Liver (tissue), 9 donors: ENCODE data around the gene P2RY1. TPM values are rescaled to one million over a fixed set of nuclear protein-coding genes. Genes with fewer than 3 reads are reported as not detected.

Source experiments
- DNase-seq: peaks from one replicate; pipeline ENCODE4 v3.0.0-alpha.2; 2017; ENCODE audit warnings: low spot score
- H3K27ac ChIP-seq, 2 donors: one replicate each; pipeline ENCODE4 v1.7.0; 2013; ENCODE audit warnings: inconsistent platforms in 2 of 2, low read length in 2 of 2, control low read depth in 1 of 2, low read depth in 1 of 2, mild to moderate bottlenecking in 1 of 2
- H3K27me3 ChIP-seq, 4 donors: one replicate each; pipeline versions ENCODE4 v1.6.1 to v1.7.0; 2013; ENCODE audit warnings: low read length in 3 of 4, inconsistent platforms in 1 of 4, mild to moderate bottlenecking in 1 of 4, moderate library complexity in 1 of 4; ENCODE audit not compliant: control insufficient read depth in 4 of 4, insufficient read depth in 4 of 4
- H3K36me3 ChIP-seq, 4 donors: one replicate each; pipeline versions ENCODE4 v1.6.1 to v1.7.0; 2013; ENCODE audit warnings: low read length in 3 of 4, mild to moderate bottlenecking in 3 of 4, low read depth in 1 of 4, moderate library complexity in 1 of 4; ENCODE audit not compliant: control insufficient read depth in 4 of 4, insufficient read depth in 3 of 4
- H3K4me1 ChIP-seq, 4 donors: one replicate each; pipeline versions ENCODE4 v1.6.1 to v1.7.0; 2013; ENCODE audit warnings: low read length in 3 of 4, mild to moderate bottlenecking in 3 of 4, moderate library complexity in 1 of 4; ENCODE audit not compliant: control insufficient read depth in 4 of 4, insufficient read depth in 4 of 4
- H3K4me3 ChIP-seq, 3 donors: one replicate each; pipeline versions ENCODE4 v1.6.1 to v1.7.0; 2013; ENCODE audit warnings: low read length in 3 of 3, control low read depth in 1 of 3, low read depth in 1 of 3, mild to moderate bottlenecking in 1 of 3
- H3K9ac ChIP-seq, 2 donors: one replicate each; pipeline ENCODE4 v1.7.0; 2013; ENCODE audit warnings: low read length in 2 of 2, mild to moderate bottlenecking in 2 of 2, moderate library complexity in 2 of 2, control low read depth in 1 of 2, low read depth in 1 of 2
- H3K9me3 ChIP-seq, 4 donors: one replicate each; pipeline versions ENCODE4 v1.6.1 to v1.7.0; 2013; ENCODE audit warnings: low read length in 3 of 4; ENCODE audit not compliant: control insufficient read depth in 4 of 4
- ATF3 ChIP-seq: IDR thresholded peaks from 2 replicates; pipeline ENCODE4 v1.6.1; 2016; ENCODE audit warnings: antibody characterized with exemption
- EGR1 ChIP-seq, 2 donors: IDR thresholded peaks; 2 replicates each; pipeline ENCODE4 v1.6.1; 2016 to 2018; ENCODE audit warnings: antibody characterized with exemption in 2 of 2, low read depth in 2 of 2
- FOXA1 ChIP-seq: IDR thresholded peaks from 2 replicates; pipeline ENCODE4 v1.6.1; 2016; ENCODE audit warnings: antibody characterized with exemption
- FOXA2 ChIP-seq: IDR thresholded peaks from 2 replicates; pipeline ENCODE4 v1.6.1; 2016; ENCODE audit warnings: antibody characterized with exemption
- HNF4A ChIP-seq, 2 donors: conservative IDR thresholded peaks; 2 replicates each; pipeline ENCODE4 v1.6.1; 2016; ENCODE audit warnings: antibody characterized with exemption in 2 of 2, mild to moderate bottlenecking in 2 of 2
- HNF4G ChIP-seq: IDR thresholded peaks from 2 replicates; pipeline ENCODE4 v1.6.1; 2016; ENCODE audit warnings: antibody characterized with exemption
- JUND ChIP-seq, 2 donors: IDR thresholded peaks; 2 replicates each; pipeline ENCODE4 v1.6.1; 2016; ENCODE audit warnings: antibody characterized with exemption in 2 of 2
- MAX ChIP-seq: IDR thresholded peaks from 2 replicates; pipeline ENCODE4 v1.6.1; 2016; ENCODE audit warnings: antibody characterized with exemption
- NR2F2 ChIP-seq: IDR thresholded peaks from 2 replicates; pipeline ENCODE4 v1.6.1; 2016; ENCODE audit warnings: antibody characterized with exemption
- RXRA ChIP-seq, 2 donors: IDR thresholded peaks; 2 replicates each; pipeline ENCODE4 v1.6.1; 2017 to 2018; ENCODE audit warnings: antibody characterized with exemption in 2 of 2, mild to moderate bottlenecking in 1 of 2
- SP1 ChIP-seq: IDR thresholded peaks from 2 replicates; pipeline ENCODE4 v1.6.1; 2018; ENCODE audit warnings: antibody characterized with exemption, mild to moderate bottlenecking
- TAF1 ChIP-seq: conservative IDR thresholded peaks from 2 replicates; pipeline ENCODE4 v1.6.1; 2016; ENCODE audit warnings: antibody characterized with exemption, mild to moderate bottlenecking
- YY1 ChIP-seq: IDR thresholded peaks from 2 replicates; pipeline ENCODE4 v1.6.1; 2016; ENCODE audit warnings: antibody characterized with exemption, mild to moderate bottlenecking
- ZBTB33 ChIP-seq: IDR thresholded peaks from 2 replicates; pipeline ENCODE4 v1.6.1; 2016; ENCODE audit warnings: antibody characterized with exemption
- WGBS: extraction: QIAGEN DNeasy Blood & Tissue Kit; methylation state at CpG from one replicate; pipeline ENCODE4 v1.1.7; 2013; 5-methylcytosine and 5-hydroxymethylcytosine counted together
- polyA plus RNA-seq, 2 donors: library from polyadenylated mRNA; stranded (reverse) in 1 of 2; unstranded in 1 of 2; fragments of 200-250 nt in 1 of 2; fragments of >200 nt in 1 of 2; fragmentation: Nextera tagmentation in 1 of 2; extraction: Ambion mirVana in 1 of 2; gene quantifications; one replicate each; pipeline versions ENCODE4 v1.2.1 to v1.2.3, GENCODE V29; 2013 to 2015
- total RNA-seq, 2 donors: library from RNA; depleted of rRNA; stranded (reverse); fragments of >200 nt; gene quantifications; one replicate each; pipeline ENCODE4 v1.2.3, GENCODE V29; 2014
- donor health status: healthy.
- donor health status: healthy.
- donor health status: healthy.
- donor health status: healthy.
- donor health status: healthy.

Gene P2RY1
- total and polyA plus RNA-seq, 4 donors = 0.54 to 7.5 (median 1.9) TPM

- TF ChIP-seq ZBTB33 = no peak
- TF ChIP-seq MAX = no peak
- TF ChIP-seq NR2F2 = no peak
- TF ChIP-seq SP1 = no peak
- TF ChIP-seq HNF4A (conservative IDR thresholded peaks at IDR 0.05) = no peak
- no peak for TF ChIP-seq FOXA1
These were observed 11.2 kb upstream of the P2RY1 start (continued) for GRCh38 chr3:152823781-152824180.

GRCh38 chr3:152825566-152825965 lies 9.4 kb upstream of the P2RY1 start:
- no peaks in the 10 kb centered on the region for H3K4me1 ChIP-seq
- TF ChIP-seq EGR1 (IDR thresholded peaks at IDR 0.05; ENCODE audit: low read depth in 2 of 2) (no peak), NR2F2 (no peak), ZBTB33 (no peak), JUND (IDR thresholded peaks at IDR 0.05) (no peak), ATF3 (no peak), RXRA (IDR thresholded peaks at IDR 0.05) (no peak), TAF1 (no peak), YY1 (no peak), HNF4A (conservative IDR thresholded peaks at IDR 0.05) (no peak)

GRCh38 chr3:152826476-152826875 lies 8.5 kb upstream of the P2RY1 start:
- H3K9ac ChIP-seq = no peak overlapping the region
- no peak overlapping the region for H3K4me3 ChIP-seq
- no peak overlapping the region for H3K27ac ChIP-seq
- H3K36me3 ChIP-seq = no peaks in the 10 kb centered on the region
- H3K4me1 ChIP-seq = no peaks in the 10 kb centered on the region
- H3K9me3 ChIP-seq = no peaks in the 10 kb centered on the region
- 90% methylated on average over 3 of the region's 3 CpGs for WGBS
- TF ChIP-seq NR2F2 (no peak), FOXA2 (no peak), HNF4G (no peak), YY1 (no peak), RXRA (IDR thresholded peaks at IDR 0.05) (no peak), TAF1 (no peak), FOXA1 (no peak), JUND (IDR thresholded peaks at IDR 0.05) (no peak), MAX (no peak)
- no peak for DNase-seq
- no peaks in the 10 kb centered on the region for H3K27me3 ChIP-seq

More at GRCh38 chr3:152825566-152825965, 9.4 kb upstream of the P2RY1 start:
- no peaks in the 10 kb centered on the region for H3K9me3 ChIP-seq
- H3K9ac ChIP-seq = no peak overlapping the region
- no peak for DNase-seq
- H3K27me3 ChIP-seq = no peaks in the 10 kb centered on the region
- H3K36me3 ChIP-seq = no peaks in the 10 kb centered on the region
- H3K4me3 ChIP-seq = no peak overlapping the region
- H3K27ac ChIP-seq = no peak overlapping the region
